CD14-positive monocyte (primary cell): ENCODE data around the gene MRTFB. TPM values are rescaled to one million over a fixed set of nuclear protein-coding genes. Genes with fewer than 3 reads are reported as not detected.

Experiments used
- DNase-seq, 3 donors: peaks; one replicate each; pipeline ENCODE4 v3.0.0-alpha.2; 2011 to 2022
- H2AFZ ChIP-seq: 2 replicates; pipeline ENCODE4 v1.6.0; 2012; ENCODE audit warnings: mild to moderate bottlenecking, low read depth, low read length, inconsistent platforms; ENCODE audit not compliant: insufficient read depth, poor library complexity, severe bottlenecking
- H3K27ac ChIP-seq, 2 donors: 1 replicate in 1 of 2; 2 replicates in 1 of 2; pipeline ENCODE4 v1.5.1; 2012 to 2013; ENCODE audit warnings: low read length in 2 of 2, control low read depth in 1 of 2, inconsistent platforms in 1 of 2, low read depth in 1 of 2, mild to moderate bottlenecking in 1 of 2
- H3K27me3 ChIP-seq, 2 donors: one replicate each; pipeline versions ENCODE4 v1.6.0 to v1.6.1; 2011 to 2013; ENCODE audit warnings: low read length in 2 of 2; ENCODE audit not compliant: control insufficient read depth in 2 of 2, insufficient read depth in 2 of 2
- H3K36me3 ChIP-seq, 2 donors: replicated peaks in 1 of 2; 1 replicate in 1 of 2; 2 replicates in 1 of 2; pipeline versions ENCODE4 v1.5.1 to v1.6.1; 2012 to 2013; ENCODE audit warnings: low read length in 2 of 2, control low read depth in 1 of 2, inconsistent platforms in 1 of 2, mild to moderate bottlenecking in 1 of 2; ENCODE audit not compliant: insufficient read depth in 2 of 2, control insufficient read depth in 1 of 2
- H3K4me1 ChIP-seq, 2 donors: 1 replicate in 1 of 2; 2 replicates in 1 of 2; pipeline versions ENCODE4 v1.5.1 to v1.6.1; 2012 to 2013; ENCODE audit warnings: low read length in 2 of 2, control low read depth in 1 of 2, inconsistent platforms in 1 of 2, mild to moderate bottlenecking in 1 of 2, moderate library complexity in 1 of 2; ENCODE audit not compliant: insufficient read depth in 2 of 2, control insufficient read depth in 1 of 2
- H3K4me2 ChIP-seq: replicated peaks from 2 replicates; pipeline ENCODE3; 2012; ENCODE audit warnings: low read length, moderate library complexity, mild to moderate bottlenecking; ENCODE audit not compliant: poor library complexity, severe bottlenecking; ENCODE audit errors: extremely low read depth
- H3K4me3 ChIP-seq, 3 experiments: fragments of 200-600 bp in 1 of 3; sonication (generic) in 1 of 3; replicated peaks in 1 of 3; 1 replicate in 2 of 3; 2 replicates in 1 of 3; pipeline ENCODE4 v1.5.1; 2011 to 2013; ENCODE audit warnings: low read length in 3 of 3, mild to moderate bottlenecking in 3 of 3, control low read depth in 2 of 3, low read depth in 2 of 3, inconsistent platforms in 1 of 3, moderate library complexity in 1 of 3
- H3K79me2 ChIP-seq: 2 replicates; pipeline ENCODE4 v1.6.0; 2012; ENCODE audit warnings: mild to moderate bottlenecking, control low read depth, inconsistent platforms, low read length, moderate library complexity; ENCODE audit not compliant: insufficient read depth
- H3K9ac ChIP-seq: 2 replicates; pipeline ENCODE4 v1.6.0; 2017; ENCODE audit warnings: low read length, mild to moderate bottlenecking; ENCODE audit not compliant: insufficient read depth, poor library complexity, severe bottlenecking
- H3K9me3 ChIP-seq, 2 donors: replicated peaks in 1 of 2; 1 replicate in 1 of 2; 2 replicates in 1 of 2; pipeline versions ENCODE4 v1.5.1 to v1.6.1; 2012 to 2013; ENCODE audit warnings: low read length in 2 of 2, control low read depth in 1 of 2; ENCODE audit not compliant: control insufficient read depth in 1 of 2, insufficient read depth in 1 of 2
- H4K20me1 ChIP-seq: 2 replicates; pipeline ENCODE4 v1.6.0; 2012; ENCODE audit warnings: mild to moderate bottlenecking, low read length, control low read depth, moderate library complexity; ENCODE audit not compliant: insufficient read depth
- H3K27ac Mint-ChIP-seq, 7 donors: one replicate each; pipeline ENCODE4 v1.8.0; 2020; ENCODE audit warnings: mild to moderate bottlenecking in 7 of 7, mixed read lengths in 7 of 7, moderate library complexity in 6 of 7, inconsistent platforms in 2 of 7
- H3K27me3 Mint-ChIP-seq, 3 donors: one replicate each; pipeline ENCODE4 v1.8.0; 2021 to 2022; ENCODE audit warnings: low read depth in 3 of 3, mild to moderate bottlenecking in 3 of 3, mixed read lengths in 3 of 3, moderate library complexity in 3 of 3, inconsistent platforms in 1 of 3
- H3K36me3 Mint-ChIP-seq, 2 donors: one replicate each; pipeline ENCODE4 v1.8.0; 2020; ENCODE audit warnings: mixed read lengths in 2 of 2, inconsistent platforms in 1 of 2, mild to moderate bottlenecking in 1 of 2
- H3K4me1 Mint-ChIP-seq: one replicate; pipeline ENCODE4 v1.8.0; 2020; ENCODE audit warnings: mild to moderate bottlenecking, mixed read lengths
- H3K4me3 Mint-ChIP-seq, 2 donors: one replicate each; pipeline ENCODE4 v1.8.0; 2020; ENCODE audit warnings: mild to moderate bottlenecking in 2 of 2, mixed read lengths in 2 of 2, moderate library complexity in 1 of 2
- H3K9me3 Mint-ChIP-seq, 7 donors: one replicate each; pipeline ENCODE4 v1.8.0; 2020 to 2022; ENCODE audit warnings: mixed read lengths in 7 of 7, mild to moderate bottlenecking in 6 of 7, moderate library complexity in 6 of 7, inconsistent platforms in 2 of 7
- CTCF ChIP-seq: fragments of 200-600 bp; IDR thresholded peaks from one replicate; pipeline ENCODE4 v1.8.0; 2022; ENCODE audit warnings: antibody characterized with exemption, mild to moderate bottlenecking
- WGBS: methylation state at CpG from one replicate; pipeline ENCODE4 v1.1.5; 2013; ENCODE audit warnings: missing lambda C conversion rate; ENCODE audit not compliant: insufficient coverage; 5-methylcytosine and 5-hydroxymethylcytosine counted together
- intact Hi-C, 2 donors: fragments of 100-400 bp; cut with micrococcal nuclease; formaldehyde crosslinking; loops; one replicate each; pipeline versions ENCODE4 v1.15.0 to v1.15.1; 2023
- polyA plus RNA-seq, 3 donors: library from polyadenylated mRNA; depleted of rRNA in 1 of 3; unstranded in 2 of 3; stranded (reverse) in 1 of 3; fragments of 300-500 nt in 2 of 3; fragments of >200 nt in 1 of 3; fragmentation: Illumina TruSeq in 2 of 3; gene quantifications; 1 replicate in 2 of 3; 2 replicates in 1 of 3; pipeline ENCODE4 v1.2.3, GENCODE V29; 2012 to 2021

MRTFB gene
- polyA plus RNA-seq, 3 donors, result 0.69 to 1.4 (median 0.87) TPM

GRCh38 chr16:14205666-14206065 lies 134.5 kb downstream of the MRTFB start:
- Histone ChIP-seq H3K27ac (no peak overlapping the region), H3K36me3 (no peaks in the 10 kb centered on the region), H3K4me2 (no peak overlapping the region), H3K4me1 (no peaks in the 10 kb centered on the region), H4K20me1 (no peaks in the 10 kb centered on the region), H3K9me3 (no peaks in the 10 kb centered on the region), H3K9ac (no peak overlapping the region), H2AFZ (no peak overlapping the region), H3K27me3 (no peaks in the 10 kb centered on the region), H3K79me2 (no peaks in the 10 kb centered on the region), H3K4me3 (no peak overlapping the region)
- no peak overlapping the region for H3K4me3 Mint-ChIP-seq
- intact Hi-C loops, result no loop called here
- H3K4me1 Mint-ChIP-seq, result peaks cover 9% of the 10 kb centered on the region
- 100% methylated on average over 3 of the region's 3 CpGs for WGBS
- no peak overlapping the region for H3K27ac Mint-ChIP-seq
- H3K27me3 Mint-ChIP-seq, result peaks cover 0 to 4% (median 0%) of the 10 kb centered on the region in 3 donors
- no peaks in the 10 kb centered on the region for H3K9me3 Mint-ChIP-seq
- TF ChIP-seq CTCF, result no peak
- DNase-seq, result no peak
- H3K36me3 Mint-ChIP-seq, result no peaks in the 10 kb centered on the region

- no peak overlapping the region for H3K4me3 ChIP-seq
- H3K36me3 ChIP-seq, result no peaks in the 10 kb centered on the region
- WGBS, result no CpG with 5 or more reads among the region's 6 CpGs
- no peaks in the 10 kb centered on the region for H3K9me3 ChIP-seq
- no peak overlapping the region for H3K4me3 Mint-ChIP-seq
- intact Hi-C loops, result no loop called here
- H3K27me3 ChIP-seq, result no peaks in the 10 kb centered on the region
- H3K4me1 ChIP-seq, result no peaks in the 10 kb centered on the region
- no peak overlapping the region for H3K27ac Mint-ChIP-seq
- H3K9ac ChIP-seq, result no peak overlapping the region
- DNase-seq, result no peak
- no peaks in the 10 kb centered on the region for H3K4me1 Mint-ChIP-seq
- H3K79me2 ChIP-seq, result no peaks in the 10 kb centered on the region
- no peak for TF ChIP-seq CTCF
- no peaks in the 10 kb centered on the region for H4K20me1 ChIP-seq
- no peak overlapping the region for H3K4me2 ChIP-seq
- peaks cover 5% of the 10 kb centered on the region in 2 donors for H3K36me3 Mint-ChIP-seq
- H3K27ac ChIP-seq, result no peak overlapping the region
- H2AFZ ChIP-seq, result no peak overlapping the region
- H3K9me3 Mint-ChIP-seq, result no peaks in the 10 kb centered on the region
- peaks cover 0 to 2% (median 0%) of the 10 kb centered on the region in 3 donors for H3K27me3 Mint-ChIP-seq
Observed at GRCh38 chr16:14211856-14212543, 140.9 kb downstream of the MRTFB start.
